ENCODE data around the gene F2.

GRCh38 chr11:46695345-46696211, 23.4 kb upstream of the F2 start:
- TF ChIP-seq POLR2A (IDR thresholded peaks at IDR 0.05): no peak
- TF ChIP-seq, protein P1, sequence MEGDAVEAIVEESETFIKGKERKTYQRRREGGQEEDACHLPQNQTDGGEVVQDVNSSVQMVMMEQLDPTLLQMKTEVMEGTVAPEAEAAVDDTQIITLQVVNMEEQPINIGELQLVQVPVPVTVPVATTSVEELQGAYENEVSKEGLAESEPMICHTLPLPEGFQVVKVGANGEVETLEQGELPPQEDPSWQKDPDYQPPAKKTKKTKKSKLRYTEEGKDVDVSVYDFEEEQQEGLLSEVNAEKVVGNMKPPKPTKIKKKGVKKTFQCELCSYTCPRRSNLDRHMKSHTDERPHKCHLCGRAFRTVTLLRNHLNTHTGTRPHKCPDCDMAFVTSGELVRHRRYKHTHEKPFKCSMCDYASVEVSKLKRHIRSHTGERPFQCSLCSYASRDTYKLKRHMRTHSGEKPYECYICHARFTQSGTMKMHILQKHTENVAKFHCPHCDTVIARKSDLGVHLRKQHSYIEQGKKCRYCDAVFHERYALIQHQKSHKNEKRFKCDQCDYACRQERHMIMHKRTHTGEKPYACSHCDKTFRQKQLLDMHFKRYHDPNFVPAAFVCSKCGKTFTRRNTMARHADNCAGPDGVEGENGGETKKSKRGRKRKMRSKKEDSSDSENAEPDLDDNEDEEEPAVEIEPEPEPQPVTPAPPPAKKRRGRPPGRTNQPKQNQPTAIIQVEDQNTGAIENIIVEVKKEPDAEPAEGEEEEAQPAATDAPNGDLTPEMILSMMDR (IDR thresholded peaks at IDR 0.05): no peak

All from adrenal gland (tissue), 5 donors.